Measurements from ENCODE around the gene TNNI3.
A peak's percentile ranks its signal among the peaks of the same experiment; 100 is the strongest.
"Not testable (repeated sequence)": the region's sequence is repeated elsewhere in the genome, so short reads cannot be mapped to it uniquely, and the experiment has no call there.

Gene TNNI3

DNA sequence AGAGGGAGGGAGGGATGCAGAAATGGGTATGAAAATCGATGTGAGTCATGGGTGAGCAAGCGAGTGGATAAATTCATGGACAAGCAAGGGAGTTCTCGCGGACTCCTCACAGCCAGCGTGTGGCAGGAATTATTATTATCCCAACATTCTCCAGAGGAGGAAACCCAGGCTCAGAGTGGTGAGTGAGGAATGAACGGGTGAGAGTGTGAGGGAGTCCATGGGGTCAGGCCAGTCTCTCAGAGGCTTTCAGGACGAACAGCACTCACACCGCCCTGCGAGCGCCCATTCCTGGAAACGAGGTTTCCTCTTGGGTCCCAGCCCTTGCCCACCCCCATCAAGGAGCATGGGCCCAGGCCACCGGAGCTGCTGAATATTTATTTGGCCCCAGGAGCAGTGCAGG, 15.2 kb upstream of the TNNI3 start:
- DNase-seq = no peak

DNA sequence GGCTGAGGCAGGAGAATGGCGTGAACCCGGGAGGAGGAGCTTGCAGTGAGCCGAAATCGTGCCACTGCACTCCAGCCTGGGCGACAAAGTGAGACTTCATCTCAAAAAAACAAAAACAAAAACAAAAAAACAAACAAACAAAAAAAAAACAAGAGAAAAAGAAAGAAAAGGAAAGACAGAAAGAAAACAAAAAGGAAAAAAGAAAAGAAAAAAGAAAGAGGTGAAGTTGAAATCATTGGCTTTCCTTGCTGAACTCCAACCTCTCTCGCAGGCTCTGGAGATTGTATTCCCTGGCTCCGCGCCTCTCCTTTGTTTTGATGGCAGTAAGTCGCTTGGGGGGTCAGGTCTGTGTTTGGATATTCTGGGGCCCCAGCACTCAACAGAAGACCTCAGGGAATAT, 14.8 kb upstream of the TNNI3 start:
- DNase-seq = not testable (repeated sequence)

DNA sequence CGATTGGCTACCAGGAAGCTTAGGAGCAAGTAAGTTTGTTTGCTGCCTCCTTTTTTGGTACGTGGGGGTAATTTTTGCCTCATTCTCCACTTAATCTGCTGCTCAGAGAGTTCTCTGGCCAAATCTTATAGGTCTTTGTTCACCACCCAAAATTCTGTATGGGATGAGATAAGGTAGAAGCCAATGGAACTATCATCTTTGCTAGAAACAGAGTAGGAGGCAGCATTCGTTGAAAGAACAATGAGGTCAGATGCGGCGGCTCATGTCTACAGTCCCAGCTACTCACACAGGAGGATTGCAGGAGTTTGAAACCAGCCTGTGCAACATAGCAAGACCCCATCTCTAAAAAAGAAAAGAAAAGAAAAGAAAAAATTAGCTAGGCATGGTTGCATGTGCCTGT, 13.9 kb upstream of the TNNI3 start:
- DNase-seq = no peak

DNA sequence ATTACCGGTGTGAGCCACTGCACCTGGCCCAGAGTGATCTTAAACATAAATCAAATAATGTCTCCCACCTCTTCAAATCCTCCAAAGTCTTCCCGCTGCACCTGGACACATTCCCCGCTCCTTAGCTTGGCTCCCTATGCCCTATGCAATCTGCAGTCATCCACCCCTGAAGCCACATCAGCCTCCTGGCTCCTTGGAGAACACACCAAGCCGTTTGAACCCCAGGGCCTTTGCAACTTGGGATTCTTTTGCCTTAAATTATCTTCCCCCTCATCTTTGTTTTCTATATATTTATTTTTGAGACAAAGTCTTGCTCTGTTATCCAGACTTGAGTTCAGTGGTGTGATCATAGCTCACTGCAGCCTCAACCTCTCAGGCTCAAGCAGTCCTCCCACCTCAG, 11.6 kb upstream of the TNNI3 start:
- DNase-seq = no peak

DNA sequence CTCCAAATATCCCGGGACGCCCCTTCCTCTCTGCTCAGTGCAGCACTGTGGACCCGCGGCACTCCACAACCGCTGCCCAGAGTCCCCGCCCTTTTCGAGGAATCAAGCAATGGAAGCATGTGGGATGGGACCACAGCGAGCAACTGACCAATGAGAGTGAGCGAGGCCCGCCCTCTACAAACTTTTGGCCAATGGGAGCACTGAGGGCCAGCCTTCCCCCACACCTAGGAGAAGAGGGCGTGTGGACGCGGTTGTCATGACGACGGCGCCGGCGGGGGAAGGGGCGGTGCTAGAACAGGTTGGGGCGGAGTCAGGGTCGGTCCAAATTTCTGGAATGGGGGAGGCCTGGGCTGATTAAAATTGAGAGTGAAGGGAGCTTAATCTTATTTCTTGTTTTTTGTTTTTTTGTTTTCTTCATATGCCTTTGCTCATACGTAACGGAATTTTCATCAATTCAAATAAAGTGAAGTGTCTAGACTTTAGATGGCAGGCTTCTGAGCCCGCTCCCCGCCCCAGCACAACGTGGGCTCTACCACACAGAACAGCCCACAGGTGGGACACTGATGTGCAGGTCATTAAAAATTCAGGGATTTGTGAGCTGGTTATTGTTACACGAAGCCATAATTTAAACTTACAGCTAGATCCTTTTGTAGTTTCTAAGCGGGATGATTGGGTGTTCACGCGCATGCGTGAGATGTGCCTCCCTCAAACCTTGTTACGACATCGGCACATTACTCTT, 9.2 kb upstream of the TNNI3 start, which contains the start of gene DNAAF3:
DNAAF3 (minus strand) TSS at position 84 of the 739 bp plus-strand sequence. CDS start 200 bp downstream, outside the sequence.
- DNase-seq = peak; percentile 75

DNA sequence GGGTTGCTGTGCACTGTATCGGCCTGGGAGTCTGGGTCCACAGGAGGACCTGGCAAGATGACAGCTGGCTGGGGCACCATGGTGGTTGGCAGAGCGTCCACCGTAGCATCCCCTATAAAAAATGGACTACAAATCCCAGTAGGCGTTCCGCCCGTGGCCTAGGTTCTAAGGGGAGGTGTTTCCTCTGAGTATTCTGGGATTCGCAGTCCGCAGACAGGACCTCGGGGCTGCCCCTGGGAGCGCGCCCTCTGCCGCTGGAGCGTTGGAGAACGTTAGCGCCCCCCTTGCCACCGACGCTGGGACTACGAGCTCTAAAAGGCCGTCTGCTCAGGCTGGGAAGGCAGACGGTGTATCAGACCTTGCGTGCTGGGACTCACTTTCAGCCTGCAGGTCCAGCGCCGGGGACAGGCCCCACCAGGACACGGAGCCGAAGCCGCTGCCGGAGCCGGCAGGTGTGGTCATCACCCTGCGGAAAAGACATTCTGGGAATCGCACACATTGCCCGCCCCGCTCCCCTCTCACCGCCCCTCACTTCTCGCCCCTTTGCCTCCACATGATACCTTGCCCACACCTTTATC, 8.5 kb upstream of the TNNI3 start:
- DNase-seq = peak; percentile 59

DNA sequence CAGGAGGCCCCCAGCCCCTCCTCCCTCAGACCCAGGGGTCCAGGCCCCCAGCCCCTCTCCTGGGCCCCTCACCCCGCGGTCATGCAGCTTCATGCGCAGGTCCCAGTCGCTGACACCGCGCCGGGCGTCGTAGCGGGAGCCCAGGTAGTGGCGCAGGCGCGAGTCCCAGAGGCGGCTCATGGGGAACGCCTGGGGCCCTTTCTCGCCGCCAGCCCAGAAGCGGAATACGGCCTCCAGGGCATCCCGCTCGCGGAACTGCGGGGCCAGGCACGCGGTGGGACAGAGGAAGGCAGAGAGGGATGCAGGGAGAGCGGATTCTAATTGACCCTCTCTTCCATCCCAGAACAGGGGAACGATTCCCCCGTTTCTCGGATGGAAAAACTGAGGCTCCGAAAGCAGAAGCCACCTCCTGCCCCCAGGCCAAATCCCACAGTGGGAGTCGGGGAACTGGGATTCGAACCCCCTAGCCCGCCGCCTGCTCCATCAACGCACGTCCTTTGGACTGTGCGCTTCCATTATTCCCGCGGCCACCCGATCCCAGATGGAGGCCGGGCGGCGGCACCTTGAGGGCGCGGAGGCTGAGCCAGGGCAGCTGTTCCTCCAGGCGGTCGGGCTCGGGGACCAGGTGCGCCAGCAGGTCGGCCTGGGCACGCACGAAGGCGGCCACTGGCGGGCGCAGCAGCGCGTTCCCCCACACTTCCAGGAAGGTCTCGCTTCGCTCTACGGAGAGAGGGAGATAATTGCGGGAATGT, 4.2 kb upstream of the TNNI3 start:
- no peak for DNase-seq

DNA sequence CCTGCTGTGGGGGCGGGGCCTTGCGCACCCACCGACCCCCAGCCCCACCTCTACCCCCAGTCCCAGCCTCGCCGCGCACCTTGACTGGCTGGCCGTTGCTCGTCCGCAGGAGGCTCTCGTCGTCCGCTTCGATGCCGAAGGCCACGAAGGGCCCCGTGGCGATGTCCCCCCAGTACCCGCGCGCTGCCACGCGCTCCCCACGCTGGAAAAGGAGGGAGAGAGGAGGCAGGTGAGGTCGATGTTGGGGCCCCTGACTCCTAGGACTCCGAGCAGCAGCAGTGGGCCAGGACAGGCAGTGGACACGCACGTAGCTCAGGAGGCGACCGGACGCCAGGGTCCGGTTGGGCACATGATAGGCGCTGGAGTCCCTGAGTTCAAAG, 3.4 kb upstream of the TNNI3 start:
- DNase-seq = no peak

DNA sequence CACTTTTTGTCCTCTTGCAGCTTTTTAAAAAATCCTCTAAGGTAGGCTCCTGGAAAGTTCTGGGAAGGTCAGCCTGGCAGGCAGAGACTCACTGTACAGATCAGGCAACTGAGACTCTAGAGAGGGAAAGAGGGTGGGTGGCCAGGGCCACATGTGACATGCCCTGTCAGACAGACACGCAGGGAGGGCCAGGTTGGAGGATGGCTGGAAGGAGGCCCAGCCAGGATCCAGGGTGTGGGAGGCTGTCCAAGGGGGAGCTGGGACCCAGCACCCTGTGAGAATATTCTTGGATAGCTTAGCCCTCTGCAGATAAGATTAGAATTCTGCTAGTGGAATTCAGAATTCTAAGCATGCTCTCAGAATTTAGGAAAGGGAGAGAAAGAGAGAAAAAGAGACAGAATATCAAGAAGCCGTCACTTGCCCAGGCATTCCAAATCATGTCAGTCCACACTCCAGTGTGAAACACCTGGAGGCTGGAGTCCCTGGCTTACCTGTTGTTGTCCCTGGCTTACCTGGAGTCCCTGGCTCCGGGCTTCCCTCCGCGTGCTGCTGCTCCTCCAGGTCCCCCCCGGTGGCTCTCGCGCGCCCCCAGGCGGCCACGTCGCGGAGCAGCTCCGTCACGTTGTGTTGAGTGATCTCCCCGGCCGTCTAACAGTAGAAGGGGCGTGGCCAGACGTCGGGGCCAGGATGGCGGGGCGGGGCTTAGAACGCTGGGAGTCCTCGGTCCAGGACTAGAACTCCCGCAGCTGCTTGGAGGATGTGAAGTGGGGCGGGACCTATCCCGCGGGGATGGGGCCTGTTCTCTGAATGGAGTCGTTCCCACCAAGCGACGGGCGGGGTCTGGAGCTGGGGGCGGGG, 2.8 kb upstream of the TNNI3 start:
- peak; percentile 89 for DNase-seq

DNA sequence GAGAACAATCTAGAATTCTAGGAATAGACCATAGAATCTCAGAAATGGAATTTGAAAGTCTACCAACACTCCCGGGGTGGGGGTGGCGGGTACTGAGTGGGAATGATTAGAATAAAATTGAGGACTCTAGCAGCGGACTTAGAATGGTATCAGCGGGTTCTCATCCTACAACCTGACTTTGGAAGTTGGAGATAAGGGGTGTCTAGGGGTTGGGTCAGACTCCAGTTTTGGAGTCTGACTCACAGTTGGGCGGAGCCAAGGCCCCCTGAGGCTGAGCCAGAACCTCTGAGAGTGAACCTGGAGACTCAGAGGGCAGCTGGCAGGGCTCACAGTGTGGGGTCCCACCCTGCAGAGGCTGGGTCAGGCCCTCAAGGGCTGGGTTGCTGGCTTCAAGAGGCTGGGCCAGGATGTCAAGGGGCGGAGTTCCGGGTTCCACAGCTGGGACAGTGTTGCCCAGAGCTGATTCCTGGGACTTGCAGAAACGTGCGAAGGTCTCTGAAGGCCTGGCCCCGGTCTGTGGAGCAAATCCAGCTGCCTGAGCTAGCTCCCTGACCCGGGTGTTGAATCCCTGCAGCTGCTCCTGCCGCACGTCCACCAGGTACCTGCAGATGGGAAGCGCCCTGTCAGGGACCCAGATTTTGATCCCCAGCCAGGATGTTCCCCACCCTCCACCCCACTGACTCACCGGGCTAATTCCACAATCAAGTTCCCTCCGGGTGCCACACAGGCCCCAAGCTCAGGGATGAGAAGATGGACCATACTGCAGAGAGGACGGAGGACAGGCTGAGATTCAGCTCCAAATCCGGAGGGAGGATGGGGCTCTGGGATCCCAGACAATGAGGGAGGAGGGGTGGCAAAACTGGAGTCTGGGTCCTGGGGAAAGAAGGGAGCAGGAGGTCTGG, 1.6 kb upstream of the TNNI3 start:
- no peak for DNase-seq

DNA sequence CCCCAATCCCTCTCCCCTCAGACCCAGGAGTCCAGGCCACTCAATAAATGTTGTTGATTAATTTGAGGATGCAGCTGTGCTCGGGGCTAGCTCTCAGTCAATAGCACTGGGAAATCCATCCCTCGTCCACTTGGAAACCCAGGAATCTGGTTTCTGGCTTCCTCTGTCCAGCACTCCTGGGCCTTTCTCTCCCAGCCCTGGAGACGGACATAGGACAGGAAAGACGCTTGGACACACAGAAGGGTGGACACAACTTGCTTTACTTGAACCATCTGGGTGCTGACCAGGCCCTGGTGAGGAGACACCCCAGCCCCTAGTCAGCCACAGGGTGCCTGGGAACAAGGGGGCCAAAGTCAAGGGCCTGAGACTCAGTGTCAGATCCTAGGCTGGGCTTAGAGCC, 891 bp upstream of the TNNI3 start:
- DNase-seq = no peak

DNA sequence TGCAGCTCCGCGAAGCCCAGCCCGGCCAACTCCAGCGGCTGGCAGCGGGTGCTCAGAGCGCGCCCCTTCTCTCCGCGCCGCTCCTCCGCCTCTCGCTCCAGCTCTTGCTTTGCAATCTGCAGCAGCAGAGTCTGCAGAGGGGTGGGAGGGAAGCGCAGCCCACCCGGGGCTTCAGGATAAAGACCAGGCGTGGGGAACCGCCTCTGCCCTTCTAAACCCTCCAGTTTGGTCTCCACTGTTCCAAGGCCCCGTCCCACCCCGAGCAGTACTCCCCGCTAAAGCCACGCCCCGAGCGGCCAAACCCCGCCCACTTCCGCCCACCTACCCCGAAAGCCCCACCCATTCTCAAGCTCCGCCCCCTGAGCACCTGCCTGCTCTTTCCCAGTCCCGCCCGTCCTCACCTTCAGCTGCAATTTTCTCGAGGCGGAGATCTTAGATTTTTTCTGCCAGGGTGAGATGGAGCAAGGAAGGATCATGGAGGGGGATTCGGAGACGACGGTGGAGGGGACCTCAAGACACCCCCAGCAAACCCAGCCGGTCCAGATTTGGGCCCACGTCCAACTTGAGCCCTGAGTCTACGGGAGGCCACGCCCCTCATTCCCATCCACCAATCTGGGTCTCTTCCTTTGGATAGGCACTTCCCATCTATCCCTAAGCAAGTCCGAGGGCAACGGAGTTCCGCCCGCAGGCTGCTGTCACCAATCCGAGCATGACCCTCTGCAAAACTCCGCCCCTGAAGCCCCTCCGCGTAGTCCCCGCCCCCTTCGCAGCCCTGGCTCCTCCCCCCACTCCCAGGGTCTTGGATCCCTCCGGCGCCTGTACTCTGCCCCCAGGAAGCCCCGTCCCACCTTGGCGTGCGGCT, 1.1 kb downstream of the TNNI3 start:
- peak; percentile 41 for DNase-seq

DNA sequence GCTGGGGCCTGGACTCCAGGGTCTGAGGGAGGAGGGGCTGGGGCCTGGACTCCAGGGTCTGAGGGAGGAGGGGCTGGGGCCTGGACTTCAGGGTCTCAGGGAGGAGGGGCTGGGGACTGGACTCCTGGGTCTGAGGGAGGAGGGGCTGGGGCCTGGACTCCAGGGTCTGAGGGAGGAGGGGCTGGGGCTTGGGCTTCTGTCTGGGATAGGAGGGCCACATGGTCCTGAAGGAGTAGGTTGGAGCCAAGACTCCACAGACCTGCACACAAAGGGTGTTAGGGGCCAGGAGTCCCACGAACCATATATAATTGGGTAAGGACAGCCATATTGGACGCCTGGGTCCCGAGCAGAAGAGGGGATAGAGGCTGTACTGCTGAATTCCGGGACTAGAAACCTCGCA, 1.7 kb downstream of the TNNI3 start:
- not testable (repeated sequence) for DNase-seq

DNA sequence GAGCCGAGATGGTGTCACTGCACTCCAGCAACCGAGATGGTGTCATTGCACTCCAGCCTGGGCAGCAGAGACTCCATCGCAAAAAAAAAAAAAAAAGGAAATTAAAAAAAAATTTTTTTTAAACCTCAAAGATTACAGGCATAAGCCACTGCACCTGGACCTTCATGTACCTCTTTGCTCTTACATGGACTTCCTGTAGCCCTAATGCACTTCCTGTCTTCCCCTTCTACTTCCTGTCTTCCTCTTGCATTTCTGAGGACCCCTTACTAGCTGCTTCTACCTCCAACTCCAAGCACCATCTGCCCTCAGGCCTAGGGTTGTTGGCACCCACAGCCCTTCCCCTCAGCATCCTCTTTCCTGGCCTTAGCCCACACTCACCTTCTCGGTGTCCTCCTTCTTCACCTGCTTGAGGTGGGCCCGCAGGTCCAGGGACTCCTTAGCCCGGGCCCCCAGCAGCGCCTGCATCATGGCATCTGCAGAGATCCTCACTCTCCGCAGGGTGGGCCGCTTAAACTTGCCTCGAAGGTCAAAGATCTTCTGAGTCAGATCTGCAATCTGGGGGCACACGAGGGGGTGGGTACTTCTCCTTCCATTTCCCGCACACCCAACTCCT, 3.8 kb downstream of the TNNI3 start:
- no peak for DNase-seq

DNA sequence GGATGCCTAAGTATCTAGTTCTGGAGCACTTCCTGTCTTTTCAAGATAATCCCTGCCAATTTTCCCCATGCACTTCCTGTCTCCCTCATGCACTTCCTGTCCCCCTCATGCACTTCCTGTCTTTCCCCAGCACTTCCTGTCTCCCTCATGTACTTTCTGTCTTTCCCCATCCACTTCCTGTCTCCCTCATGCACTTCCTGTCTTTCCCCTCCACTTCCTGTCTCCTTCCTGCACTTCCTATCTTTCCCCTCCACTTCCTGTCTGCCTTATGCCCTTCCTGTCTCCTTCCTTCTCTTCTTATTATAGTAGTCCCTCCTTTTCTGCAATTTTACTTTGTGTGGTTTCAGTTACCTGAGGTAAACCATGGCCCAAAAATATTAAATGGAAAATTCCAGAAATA, 5.5 kb downstream of the TNNI3 start:
- DNase-seq = no peak

DNA sequence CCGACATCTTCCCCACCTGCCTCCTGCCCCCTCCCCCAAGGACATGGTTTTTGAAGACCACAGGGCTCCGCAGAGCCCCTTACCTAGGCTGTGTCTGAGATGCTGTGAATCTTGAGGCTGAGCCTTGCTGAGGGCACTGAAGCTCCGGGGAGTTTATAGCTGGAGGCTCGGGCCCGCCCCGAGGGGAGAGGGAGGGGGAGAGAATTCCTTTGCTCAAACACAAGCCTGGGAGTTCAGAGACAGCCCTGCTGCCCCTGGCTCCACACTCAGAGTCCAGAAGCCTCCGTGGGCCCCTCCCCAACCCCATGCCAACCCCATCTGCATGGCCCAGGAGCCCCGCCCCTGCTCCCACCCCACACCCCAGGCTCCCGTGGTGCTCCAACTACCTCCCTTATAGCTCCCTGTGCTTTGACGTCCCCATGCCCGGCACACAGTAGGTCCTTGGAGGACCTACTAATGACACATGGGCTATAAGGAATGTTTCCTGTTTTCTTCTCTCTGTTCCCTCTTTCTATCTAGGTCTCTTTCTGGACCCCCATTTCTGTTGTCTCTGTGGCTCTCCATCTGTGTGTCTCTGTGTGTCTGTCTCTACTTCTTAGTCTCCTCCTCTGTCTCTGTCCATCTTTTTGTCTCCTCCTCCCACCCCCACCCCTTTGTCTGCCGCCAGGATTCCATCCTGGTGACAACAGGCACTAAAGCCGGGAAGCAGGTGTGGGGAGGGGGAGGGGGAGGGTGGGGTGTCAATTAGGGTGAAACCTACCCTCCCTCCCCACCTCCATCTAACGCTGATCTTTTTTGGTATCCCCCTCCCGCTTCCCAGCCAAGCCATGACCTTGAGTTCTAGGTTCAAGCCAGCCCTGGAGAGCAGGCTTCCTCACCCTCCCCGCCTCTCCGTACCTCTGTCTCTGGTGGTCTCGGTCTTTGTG, 8.2 kb downstream of the TNNI3 start, which contains the start of gene TNNT1:
TNNT1 (minus strand) TSS at position 129 of the 926 bp plus-strand sequence. CDS start 2,049 bp downstream, outside the sequence.
- no peak for DNase-seq

DNA sequence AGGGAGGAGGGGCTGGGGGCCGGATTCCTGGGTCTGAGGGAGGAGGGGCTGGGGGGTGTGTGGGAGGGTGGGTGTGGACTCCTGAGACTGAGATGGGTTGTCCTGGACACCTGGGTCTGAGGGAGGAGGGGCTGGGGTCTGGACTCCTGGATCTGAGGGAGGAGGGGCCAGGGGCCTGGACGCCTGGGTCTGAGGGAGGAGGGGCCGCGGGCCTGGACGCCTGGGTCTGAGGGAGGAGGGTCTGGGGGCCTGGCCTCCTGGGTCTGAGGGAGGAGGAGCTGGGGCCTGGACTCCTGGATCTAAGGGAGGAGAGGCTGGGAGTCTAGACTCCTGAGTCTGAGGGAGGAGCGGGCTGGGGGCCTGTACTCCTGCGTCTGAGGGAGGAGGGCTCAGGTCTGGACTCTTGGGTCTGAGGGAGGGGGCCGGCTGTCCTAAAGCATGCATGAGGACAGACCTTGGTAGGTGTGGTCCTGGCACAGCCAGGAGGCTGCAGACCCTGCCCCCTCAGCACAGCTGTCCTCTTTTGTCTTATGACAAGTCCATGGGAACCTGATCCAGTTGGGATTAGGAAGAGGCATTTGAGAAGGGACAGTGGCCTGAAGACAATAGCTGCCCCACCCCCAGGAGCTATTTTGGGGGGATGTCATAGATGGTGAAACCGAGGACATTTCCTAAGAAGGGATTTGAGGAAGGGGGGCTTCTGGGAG, 9.8 kb downstream of the TNNI3 start:
- no peak for DNase-seq

DNA sequence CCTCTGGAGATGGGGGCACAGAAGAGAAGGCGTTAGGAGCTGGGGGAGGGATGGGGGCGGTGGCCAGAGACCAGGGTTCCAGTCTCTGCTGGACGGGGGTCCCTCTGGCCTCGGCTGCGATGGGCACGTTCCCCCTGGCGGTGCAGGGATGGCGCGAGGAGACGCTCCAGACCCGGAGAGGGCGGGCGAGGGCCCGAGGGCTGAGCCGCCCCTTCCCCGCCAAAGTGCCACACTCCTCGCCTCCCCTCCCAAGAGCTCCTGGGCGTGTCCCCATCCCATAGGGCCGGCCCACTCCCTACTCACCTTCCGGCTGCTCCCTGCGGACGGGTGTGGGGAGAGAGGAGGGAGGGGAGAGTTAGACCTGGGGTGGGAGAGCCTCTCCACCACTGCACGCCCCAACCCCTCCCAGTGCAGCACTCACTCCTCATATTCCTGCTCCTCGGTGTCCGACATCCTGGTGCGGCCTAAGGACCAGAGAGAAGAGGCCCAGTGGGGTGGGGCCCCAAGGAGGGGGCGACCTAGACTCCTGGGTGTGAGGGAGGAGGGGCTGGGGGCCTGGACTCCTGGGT, 10.7 kb downstream of the TNNI3 start:
- DNase-seq = no peak

Data from stimulated activated CD4-positive, alpha-beta T cell treated with anti-CD3 and anti-CD28 coated beads, Interleukin-4, amount 100 ng/mL, for 1 hour (primary cell).